Hematopoietic multipotent progenitor cell treated with erythropoietin and hydrocortisone succinate and interleukin-3 and kit ligand, for 15 days (in vitro differentiated cells): ENCODE measurements around the gene ADSL.
"Not testable (repeated sequence)": the region's sequence is repeated elsewhere in the genome, so short reads cannot be mapped to it uniquely, and the experiment has no call there.

Experiments used
- DNase-seq: peaks from one replicate; pipeline ENCODE4 v3.0.0-alpha.2; 2015; ENCODE audit warnings: low spot score

ADSL gene

DNA sequence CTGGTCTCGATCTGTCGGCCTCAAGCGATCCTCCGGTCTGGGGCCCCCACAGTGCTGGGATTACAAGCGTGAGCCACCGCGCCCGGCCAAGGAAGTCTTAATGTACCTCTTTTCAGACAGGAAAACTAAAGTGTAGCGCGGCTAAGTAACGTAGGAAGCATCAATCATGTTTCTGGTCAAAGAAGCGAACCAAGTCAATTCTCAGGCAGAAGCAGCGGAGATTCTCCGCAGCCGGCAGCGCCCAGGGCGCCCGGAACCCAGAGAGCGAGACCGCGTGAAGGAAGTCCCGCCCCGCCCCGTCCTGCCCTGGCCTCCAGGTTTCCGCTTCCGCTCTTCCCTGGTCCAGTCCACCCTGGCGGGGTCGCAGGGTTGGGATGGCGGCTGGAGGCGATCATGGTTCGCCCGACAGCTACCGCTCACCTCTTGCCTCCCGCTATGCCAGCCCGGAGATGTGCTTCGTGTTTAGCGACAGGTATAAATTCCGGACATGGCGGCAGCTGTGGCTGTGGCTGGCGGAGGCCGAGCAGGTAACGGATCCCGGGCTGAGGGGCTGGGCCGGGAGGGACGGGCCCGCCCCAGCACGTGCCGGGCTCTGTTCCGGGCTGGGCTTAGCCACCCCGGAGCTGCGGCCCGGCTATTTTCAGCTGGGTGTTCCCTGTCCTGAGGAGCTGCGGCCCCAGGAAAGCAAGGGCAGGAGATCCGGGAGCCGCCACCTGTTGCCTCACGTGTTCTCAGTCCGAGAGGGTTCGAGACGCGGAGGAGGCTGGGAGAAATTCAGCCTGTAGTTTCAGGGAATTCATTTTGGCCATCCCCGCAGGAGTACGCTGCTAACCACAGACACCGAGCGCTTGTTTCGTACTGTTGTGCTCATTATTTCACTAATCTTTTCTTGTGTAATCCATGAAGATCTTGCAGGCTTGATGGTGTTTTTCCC lies at the start of gene ADSL:
Gene ADSL (plus strand): TSS at position 316 of the 934 bp plus-strand sequence. CDS start 59 bp downstream, at position 375.
- DNase-seq, result peak; percentile 78

DNA sequence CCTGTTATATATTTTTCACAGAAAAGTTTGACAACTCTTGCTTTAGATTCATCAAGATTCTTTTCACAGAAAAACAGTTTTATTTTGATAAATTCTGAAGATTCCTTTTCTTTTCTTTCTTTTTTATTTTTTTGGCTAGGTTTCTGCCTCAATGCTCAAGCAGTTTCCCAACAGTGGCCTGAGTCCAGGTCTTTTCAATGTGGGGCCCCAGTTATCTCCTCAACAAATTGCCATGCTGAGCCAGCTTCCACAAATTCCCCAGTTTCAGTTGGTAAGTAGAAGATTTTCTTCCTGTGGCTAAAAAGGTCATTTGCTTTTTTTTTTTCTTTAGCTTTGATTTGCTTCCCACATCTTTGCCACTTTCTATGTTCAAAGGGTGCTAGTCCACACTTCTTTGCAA lies 46.0 kb upstream of the ADSL start:
- DNase-seq, result no peak

DNA sequence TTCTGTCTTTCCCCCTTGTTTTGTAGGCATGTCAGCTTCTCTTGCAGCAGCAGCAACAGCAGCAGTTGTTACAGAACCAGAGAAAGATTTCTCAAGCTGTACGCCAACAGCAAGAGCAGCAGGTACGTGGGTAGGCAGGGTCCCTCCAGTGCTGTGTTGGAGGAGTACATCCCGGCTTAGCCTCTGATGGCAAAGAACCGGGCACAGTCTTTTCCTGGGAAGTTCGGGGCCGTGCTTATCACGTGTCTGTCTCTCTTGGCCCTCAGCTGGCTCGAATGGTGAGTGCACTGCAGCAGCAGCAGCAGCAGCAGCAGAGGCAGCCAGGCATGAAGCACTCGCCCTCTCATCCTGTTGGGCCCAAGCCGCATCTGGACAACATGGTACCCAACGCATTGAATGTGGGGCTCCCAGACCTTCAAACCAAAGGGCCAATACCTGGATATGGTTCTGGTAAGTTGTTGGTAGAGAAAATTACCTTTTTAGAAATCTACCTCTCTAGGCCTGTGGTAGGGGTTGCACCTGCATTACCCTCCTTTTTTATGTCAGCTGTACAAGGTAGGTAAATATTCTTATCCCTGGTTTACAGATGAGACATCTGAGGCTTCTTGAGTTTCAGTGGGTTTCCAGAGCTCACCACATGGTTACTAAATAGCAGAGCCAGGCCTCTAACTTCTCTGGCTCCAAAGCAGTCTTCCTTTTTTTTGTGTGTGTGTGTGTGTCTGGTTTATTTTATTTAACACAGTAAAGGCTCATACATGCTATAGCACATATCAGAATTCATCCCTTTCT lies 45.2 kb upstream of the ADSL start:
- DNase-seq, result no peak

DNA sequence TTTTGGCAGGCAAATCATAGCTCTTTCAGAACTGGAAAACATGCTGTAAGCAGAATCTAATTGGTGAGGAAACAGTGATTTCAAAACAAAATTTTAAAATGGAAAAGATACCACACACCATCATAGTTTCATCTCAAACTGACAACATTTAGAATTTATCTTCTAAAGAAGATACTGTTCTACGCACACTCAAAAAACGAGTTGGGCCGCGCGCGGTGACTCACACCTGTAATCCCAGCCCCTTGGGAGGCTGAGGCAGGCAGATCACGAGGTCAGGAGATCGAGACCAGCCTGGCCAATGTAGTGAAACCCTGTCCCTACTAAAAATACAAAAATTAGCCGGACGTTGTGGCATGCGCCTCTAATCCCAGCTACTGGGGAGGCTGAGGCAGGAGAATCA lies 44.2 kb upstream of the ADSL start:
- DNase-seq, result no peak

DNA sequence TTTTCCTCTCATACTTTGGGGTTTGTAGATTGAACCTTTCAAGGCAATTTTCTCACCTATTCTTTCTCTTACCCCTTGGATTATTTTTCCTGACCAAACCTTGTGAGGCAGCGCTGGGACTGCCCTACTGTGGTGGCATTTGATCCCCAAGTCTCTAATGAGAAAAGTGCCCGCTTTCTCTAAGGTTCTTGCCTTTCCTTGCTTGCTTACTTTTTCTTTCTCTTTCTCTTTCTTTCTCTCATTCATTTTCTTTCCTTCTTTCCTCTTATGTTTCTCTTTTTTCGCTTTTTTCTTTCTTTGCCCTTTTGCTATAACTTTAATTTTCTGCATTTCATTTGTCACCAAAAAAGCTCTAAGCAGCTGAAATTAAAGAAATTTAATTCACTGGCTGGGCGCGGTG lies 40.7 kb upstream of the ADSL start:
- DNase-seq, result no peak

DNA sequence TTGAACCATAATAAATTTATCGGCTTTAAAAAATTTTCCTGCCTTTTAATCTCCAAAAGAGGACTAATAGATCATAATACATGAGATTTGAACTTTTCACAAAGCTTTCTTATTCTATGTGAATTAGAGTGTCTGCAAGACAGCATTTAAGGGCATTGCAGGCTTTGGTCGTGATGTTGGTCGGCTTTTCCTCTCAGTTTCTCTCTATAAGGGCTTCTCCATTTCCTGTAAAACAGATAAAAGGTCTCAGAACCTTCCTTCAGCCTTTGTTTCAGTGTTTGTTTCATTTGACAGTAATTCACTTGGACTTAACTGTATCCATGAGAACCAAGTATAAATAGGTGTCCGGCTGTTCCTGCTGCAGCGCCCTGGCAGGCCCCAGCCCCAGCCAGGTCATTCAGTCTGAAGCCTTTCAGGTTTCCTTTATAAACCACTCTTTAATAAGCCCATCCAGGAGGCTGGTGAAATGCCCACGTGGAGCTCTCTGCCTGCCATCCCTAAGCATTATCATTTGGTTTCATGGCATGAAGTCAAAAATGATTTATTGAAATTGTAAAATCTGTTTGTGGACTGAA lies 37.2 kb upstream of the ADSL start:
- DNase-seq, result no peak

DNA sequence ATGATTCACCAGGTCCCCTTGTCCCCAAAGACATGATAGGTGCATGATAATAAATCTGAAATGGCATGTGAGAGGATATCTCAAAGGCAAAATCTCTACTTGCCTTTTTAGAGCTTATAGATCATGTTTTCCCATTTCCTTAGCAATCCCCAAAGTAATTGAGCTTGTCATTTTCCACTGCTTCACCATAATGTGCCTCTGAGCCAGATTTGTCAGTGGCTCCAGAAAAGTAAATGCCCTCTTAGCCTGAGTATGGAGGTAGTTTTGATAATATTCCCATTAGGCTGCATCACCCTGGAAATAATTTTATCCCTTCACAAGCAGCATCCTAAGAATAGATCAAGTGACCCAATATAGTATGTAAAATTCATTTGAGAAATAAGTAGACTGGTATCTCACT lies 36.7 kb upstream of the ADSL start:
- DNase-seq, result no peak

- DNase-seq, result no peak
Measured at GRCh38 chr22:40310081-40310767, 36.1 kb upstream of the ADSL start.

GRCh38 chr22:40310768-40311120 lies 35.6 kb upstream of the ADSL start:
- DNase-seq, result no peak

- DNase-seq, result not testable (repeated sequence)
Measured at GRCh38 chr22:40311646-40312045, 34.7 kb upstream of the ADSL start.

GRCh38 chr22:40312050-40312449 lies 34.2 kb upstream of the ADSL start:
- no peak for DNase-seq

- DNase-seq, result no peak
Measured at GRCh38 chr22:40313007-40313406, 33.3 kb upstream of the ADSL start.

- DNase-seq, result no peak
Measured at GRCh38 chr22:40314041-40314440, 32.3 kb upstream of the ADSL start.

DNA sequence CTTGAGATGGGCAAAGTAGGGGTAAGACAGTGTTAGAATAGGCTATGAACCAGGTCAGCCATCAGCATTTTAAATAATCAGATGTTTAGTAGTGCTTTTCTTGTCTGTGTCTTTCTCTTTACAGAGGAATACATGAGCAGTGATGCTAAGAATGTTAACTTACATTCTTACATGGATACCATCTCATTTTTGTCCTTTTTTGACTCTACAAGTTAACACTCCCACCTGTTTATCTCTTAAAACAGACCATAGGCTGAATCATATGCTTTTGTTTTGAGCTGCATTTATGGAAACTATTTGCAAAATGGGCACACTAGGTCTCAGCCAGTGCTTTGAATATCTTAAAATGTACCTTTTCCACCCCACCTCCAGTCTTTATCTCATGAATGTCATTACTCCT lies 25.6 kb upstream of the ADSL start:
- no peak for DNase-seq

DNA sequence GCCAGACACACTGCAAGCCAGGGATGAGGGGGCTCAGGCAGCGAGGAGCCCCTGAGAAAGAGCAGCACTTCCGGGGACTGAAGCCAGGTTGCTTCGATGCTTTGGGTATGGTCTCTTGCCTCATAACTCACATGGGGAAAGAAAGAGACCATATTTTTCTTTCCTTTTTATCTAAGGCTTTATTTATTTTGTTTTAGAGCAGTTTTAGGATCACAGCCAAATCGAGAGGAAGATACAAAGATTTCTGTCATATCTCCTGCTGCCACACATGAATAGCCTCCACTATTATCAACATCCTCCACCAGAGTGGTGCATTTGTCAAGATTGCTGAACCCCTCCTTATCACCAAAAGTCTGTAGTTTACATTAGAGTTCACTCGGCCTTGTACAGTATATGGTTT lies 24.3 kb upstream of the ADSL start:
- DNase-seq, result peak; percentile 57

DNA sequence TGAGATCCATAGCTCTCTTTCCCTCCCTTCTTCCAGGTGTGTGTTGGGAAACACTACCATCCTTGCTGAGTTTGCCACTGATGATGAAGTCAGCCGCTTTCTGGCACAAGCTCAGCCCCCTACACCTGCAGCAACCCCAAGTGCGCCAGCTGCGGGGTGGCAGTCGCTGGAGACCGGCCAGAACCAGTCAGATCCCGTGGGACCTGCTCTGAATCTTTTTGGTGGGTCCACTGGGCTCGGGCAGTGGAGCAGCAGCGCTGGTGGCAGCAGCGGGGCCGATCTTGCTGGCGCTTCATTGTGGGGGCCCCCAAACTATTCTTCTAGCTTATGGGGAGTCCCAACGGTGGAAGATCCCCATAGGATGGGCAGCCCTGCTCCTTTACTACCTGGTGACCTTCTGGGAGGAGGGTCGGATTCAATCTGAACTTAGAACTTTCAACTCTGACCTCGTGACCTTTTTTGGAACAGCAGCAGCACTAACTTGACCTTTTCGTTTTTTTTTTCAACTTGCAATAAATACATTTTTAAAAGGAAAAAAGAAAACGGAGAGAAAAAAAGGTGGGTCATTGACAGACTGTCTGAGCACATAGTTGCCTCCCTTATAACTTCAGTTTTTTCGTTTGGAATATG lies 23.4 kb upstream of the ADSL start:
- DNase-seq, result no peak

- no peak for DNase-seq
Measured at GRCh38 chr22:40323681-40324171, 22.6 kb upstream of the ADSL start.

GRCh38 chr22:40324468-40325305 lies 21.6 kb upstream of the ADSL start:
- DNase-seq, result no peak

DNA sequence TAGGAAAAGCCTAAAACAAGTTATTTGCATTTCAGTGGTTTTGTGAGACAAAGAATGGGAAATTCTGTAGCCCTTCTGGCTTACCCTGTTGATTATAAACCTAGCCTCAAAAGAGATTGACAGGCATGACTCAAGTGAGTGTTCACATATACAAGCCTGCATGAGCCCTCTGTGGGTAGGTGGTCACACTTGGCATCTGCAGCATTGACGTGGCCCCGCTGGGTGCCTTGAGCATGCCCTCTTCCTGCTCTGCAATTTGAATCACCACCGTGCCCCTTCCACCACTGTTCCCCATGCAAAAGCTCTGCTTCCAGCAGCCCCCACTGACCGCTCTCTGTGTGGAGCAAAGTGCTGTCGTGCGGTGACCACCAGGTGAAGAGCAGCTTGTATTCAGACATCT lies 21.0 kb upstream of the ADSL start:
- no peak for DNase-seq

DNA sequence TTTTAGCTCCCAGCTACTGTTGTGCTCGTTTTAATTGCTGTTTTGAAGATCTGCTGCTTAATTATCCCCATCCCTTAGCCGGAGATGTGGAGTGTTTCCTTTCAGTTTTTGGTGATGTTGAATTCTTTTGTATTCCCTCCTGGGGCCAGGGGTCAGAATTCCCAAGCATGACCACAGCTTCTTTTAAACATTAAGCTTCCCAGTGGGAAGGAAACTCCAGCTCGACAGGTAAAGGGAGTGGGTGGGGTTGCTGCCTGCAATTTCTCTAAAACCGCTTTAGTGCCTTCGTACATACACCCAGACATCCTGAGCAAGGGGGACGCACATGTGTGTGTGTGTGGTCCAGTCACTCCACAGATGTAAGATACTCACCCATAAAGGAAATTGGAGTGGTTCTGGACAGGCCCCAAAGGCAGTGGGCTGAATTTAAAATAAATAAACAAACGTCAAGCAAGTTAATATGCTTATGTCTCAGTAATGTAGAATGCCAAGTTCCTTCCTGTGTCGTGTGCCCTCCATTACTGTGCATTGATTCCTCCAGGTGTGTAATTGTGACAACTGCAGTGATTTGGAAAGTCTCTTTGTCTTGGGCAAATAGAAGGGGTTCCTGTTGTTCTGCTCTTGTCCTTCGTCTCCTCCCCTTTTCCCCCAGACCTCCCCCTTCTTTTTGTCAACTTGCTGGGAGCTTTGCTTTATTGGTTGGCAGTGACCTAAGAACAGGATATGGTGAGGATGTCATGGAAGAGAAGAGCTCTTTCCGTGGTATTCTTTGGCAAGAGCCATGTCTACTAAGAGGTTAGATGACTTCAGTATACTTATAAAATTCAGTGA lies 19.2 kb upstream of the ADSL start:
- no peak for DNase-seq
